ELF-1 (cell line): Measurements from ENCODE around the gene BEST4.
"Not testable (repeated sequence)": the region's sequence is repeated elsewhere in the genome, so short reads cannot be mapped to it uniquely, and the experiment has no call there.

ENCODE experiments used
- DNase-seq: peaks from one replicate; pipeline ENCODE4 v3.0.0-alpha.2; 2016; ENCODE audit warnings: low read depth, low spot score

The BEST4 gene

GRCh38 chr1:44777969-44778635 is 9.9 kb downstream of the BEST4 start:
- no peak for DNase-seq

GRCh38 chr1:44777547-44777946 is 10.4 kb downstream of the BEST4 start:
- DNase-seq, result no peak

GRCh38 chr1:44776730-44777068 is 11.3 kb downstream of the BEST4 start:
- DNase-seq, result no peak

GRCh38 chr1:44775930-44776729 is 11.8 kb downstream of the BEST4 start:
- peak; percentile 34 for DNase-seq

- DNase-seq, result peak; percentile 97
These were observed 12.7 kb downstream of the BEST4 start, which contains the start of gene RPS8 for GRCh38 chr1:44775078-44775929. Gene RPS8, plus strand, starts transcription at chr1:44775540. Its CDS starts 57 bp downstream, at chr1:44775597.

GRCh38 chr1:44766421-44766820 is 21.5 kb downstream of the BEST4 start:
- DNase-seq, result not testable (repeated sequence)

- DNase-seq, result no peak
These were observed 27.1 kb downstream of the BEST4 start for GRCh38 chr1:44760876-44761275.

GRCh38 chr1:44759077-44759476 is 28.9 kb downstream of the BEST4 start:
- no peak for DNase-seq

GRCh38 chr1:44757420-44757819 is 30.6 kb downstream of the BEST4 start:
- no peak for DNase-seq

GRCh38 chr1:44747878-44748277 is 40.1 kb downstream of the BEST4 start:
- DNase-seq, result no peak

GRCh38 chr1:44743211-44743610 is 44.8 kb downstream of the BEST4 start:
- DNase-seq, result no peak

GRCh38 chr1:44740179-44740617 is 47.8 kb downstream of the BEST4 start:
- no peak for DNase-seq

GRCh38 chr1:44739307-44740178 is 48.4 kb downstream of the BEST4 start, which contains the start of gene KIF2C:
Gene KIF2C, plus strand, starts transcription at chr1:44739837. Its CDS starts 96 bp downstream, at chr1:44739933.
- peak; percentile 97 for DNase-seq

GRCh38 chr1:44738953-44739306 is 49.0 kb downstream of the BEST4 start:
- not testable (repeated sequence) for DNase-seq

- no peak for DNase-seq
These were observed 52.0 kb downstream of the BEST4 start for GRCh38 chr1:44735992-44736391.

- DNase-seq, result no peak
These were observed 54.2 kb downstream of the BEST4 start for GRCh38 chr1:44733784-44734183.
